CD4-positive, CD25-positive, alpha-beta regulatory T cell (primary cell): Measurements from ENCODE around the gene IL31RA. TPM values are rescaled to one million over a fixed set of nuclear protein-coding genes. Genes with fewer than 3 reads are reported as not detected.

Experiments used
- polyA plus RNA-seq, 4 donors: library from polyadenylated mRNA; unstranded; fragments of 300-500 nt; fragmentation: Illumina TruSeq; gene quantifications; one replicate each; pipeline ENCODE4 v1.2.3, GENCODE V29; 2021
- total RNA-seq: library from RNA; stranded (reverse); gene quantifications from one replicate; pipeline ENCODE4 v1.2.3, GENCODE V29; 2022

The IL31RA gene
- total and polyA plus RNA-seq, 5 donors from 2014 or later = not detected

Other genes starting within 250 kb of the IL31RA start
- gene SLC38A9, start 139.0 kb upstream of the IL31RA start, total RNA-seq = 21.1 TPM
- gene SLC38A9, start 139.0 kb upstream of the IL31RA start, polyA plus RNA-seq = 10 to 100 TPM; 16.3 to 20.7 (median 18.5) TPM
- gene DDX4, start 113.3 kb upstream of the IL31RA start, total RNA-seq = not detected
- not detected for gene DDX4, start 113.3 kb upstream of the IL31RA start, polyA plus RNA-seq
- gene IL6ST, start 143.6 kb downstream of the IL31RA start, total RNA-seq = 234 TPM
- 10 to 100 TPM; 25.3 to 59.8 (median 45.8) TPM for gene IL6ST, start 143.6 kb downstream of the IL31RA start, polyA plus RNA-seq